Gastrocnemius medialis (tissue), 4 donors: ENCODE results near the gene ZNF782. TPM values are rescaled to one million over a fixed set of nuclear protein-coding genes. Genes with fewer than 3 reads are reported as not detected.
A peak's percentile ranks its signal among the peaks of the same experiment; 100 is the strongest.

Experiments
- ATAC-seq, 2 donors: fragments of 150-250 bp; one replicate each; pipeline ENCODE4 v1.9.1; 2016
- DNase-seq, 2 donors: peaks; one replicate each; pipeline ENCODE4 v3.0.0-alpha.2; 2019
- H3K27ac ChIP-seq, 4 donors: fragments of 200-600 bp; sonication (generic); 1 replicate in 1 of 4; 2 replicates in 3 of 4; pipeline ENCODE4 v1.5.1; 2016 to 2018; ENCODE audit warnings: mild to moderate bottlenecking in 2 of 4, moderate library complexity in 1 of 4
- H3K27me3 ChIP-seq, 3 donors: fragments of 200-600 bp; sonication (generic) in 2 of 3; 1 replicate in 1 of 3; 2 replicates in 2 of 3; pipeline versions ENCODE4 v1.5.1 to v1.6.0; 2016 to 2019; ENCODE audit warnings: mild to moderate bottlenecking in 1 of 3, moderate library complexity in 1 of 3
- H3K36me3 ChIP-seq, 2 donors: fragments of 200-600 bp; sonication (generic) in 1 of 2; one replicate each; pipeline ENCODE4 v1.5.1; 2017 to 2018
- H3K4me1 ChIP-seq, 2 donors: fragments of 200-600 bp; sonication (generic) in 1 of 2; one replicate each; pipeline ENCODE4 v1.5.1; 2016 to 2017; ENCODE audit warnings: mild to moderate bottlenecking in 2 of 2
- H3K4me3 ChIP-seq, 4 donors: fragments of 200-600 bp; sonication (generic) in 3 of 4; 1 replicate in 1 of 4; 2 replicates in 3 of 4; pipeline ENCODE4 v1.5.1; 2016 to 2019; ENCODE audit warnings: mild to moderate bottlenecking in 2 of 4
- H3K9me3 ChIP-seq, 3 donors: fragments of 200-600 bp; sonication (generic) in 2 of 3; 1 replicate in 1 of 3; 2 replicates in 2 of 3; pipeline ENCODE4 v1.5.1; 2016 to 2019
- CTCF ChIP-seq, 5 experiments: fragments of 450-650 bp in 3 of 5; fragments of 200-600 bp in 2 of 5; sonication (generic) in 2 of 5; IDR thresholded peaks in 4 of 5; conservative IDR thresholded peaks in 1 of 5; 1 replicate in 4 of 5; 2 replicates in 1 of 5; pipeline ENCODE4 v1.5.1; 2016 to 2019; ENCODE audit warnings: antibody characterized with exemption in 5 of 5, mild to moderate bottlenecking in 3 of 5, moderate library complexity in 3 of 5
- POLR2A ChIP-seq, 2 donors: fragments of 450-650 bp; IDR thresholded peaks; one replicate each; pipeline ENCODE4 v1.6.1; 2017; ENCODE audit warnings: antibody characterized with exemption in 2 of 2, mild to moderate bottlenecking in 2 of 2, moderate library complexity in 2 of 2
- in situ Hi-C, 4 donors: fragments of 200-750 bp; cut with MboI; loops; one replicate each; pipeline versions ENCODE4 v1.15.0 to v1.8.0; 2017; ENCODE audit warnings: low sequenced_read_pairs in 4 of 4
- intact Hi-C: fragments of 100-400 bp; cut with DNase I; formaldehyde crosslinking; loops from one replicate; pipeline ENCODE4 v1.15.1; 2023; ENCODE audit warnings: low total_unique reads
- total RNA-seq, 4 donors: library from RNA; depleted of rRNA; stranded (reverse); fragments of >200 nt; gene quantifications; one replicate each; pipeline versions ENCODE4 v1.1.0 to v1.2.3, GENCODE V29; 2016

Gene ZNF782
- total RNA-seq, 4 donors from 2014 or later = 4.0 to 8.4 (median 5.6) TPM

- intact Hi-C loops (no loop called here), in situ Hi-C loops (no loop called here)
- peaks cover 0 to 18% of the 10 kb centered on the region in 2 donors for H3K4me1 ChIP-seq
- no peaks in the 10 kb centered on the region for H3K27me3 ChIP-seq
- TF ChIP-seq POLR2A (IDR thresholded peaks at IDR 0.05) = no peak
- no peak for TF ChIP-seq CTCF (IDR thresholded peaks at IDR 0.05 in 4 of 5, conservative IDR thresholded peaks at IDR 0.05 in 1 of 5)
- no peak overlapping the region for H3K4me3 ChIP-seq
- H3K9me3 ChIP-seq = no peaks in the 10 kb centered on the region
- ATAC-seq (peak; percentile 71 to 76), DNase-seq (peak; percentile 11 to 61)
- H3K36me3 ChIP-seq = no peaks in the 10 kb centered on the region
- peak overlapping the region; percentile 27 to 72 (median 64) for H3K27ac ChIP-seq
Observed at GRCh38 chr9:96884443-96884842, 30.1 kb upstream of the ZNF782 start.

GRCh38 chr9:96883922-96884321, 29.6 kb upstream of the ZNF782 start:
- in situ Hi-C loops = no loop called here
- peak; percentile 93 to 95 for ATAC-seq
- Histone ChIP-seq H3K27me3 (no peaks in the 10 kb centered on the region), H3K9me3 (no peaks in the 10 kb centered on the region), H3K36me3 (no peaks in the 10 kb centered on the region), H3K4me3 (no peak overlapping the region), H3K4me1 (peaks cover 0 to 18% of the 10 kb centered on the region in 2 donors), H3K27ac (peak overlapping the region; percentile 27 to 72 (median 64))
- TF ChIP-seq CTCF (IDR thresholded peaks at IDR 0.05 in 4 of 5, conservative IDR thresholded peaks at IDR 0.05 in 1 of 5) (no peak), POLR2A (IDR thresholded peaks at IDR 0.05) (no peak)
- DNase-seq = peak; percentile 50 to 77
- intact Hi-C loops = no loop called here

GRCh38 chr9:96877269-96877668, 23.0 kb upstream of the ZNF782 start:
- in situ Hi-C loops = no loop called here

DNA sequence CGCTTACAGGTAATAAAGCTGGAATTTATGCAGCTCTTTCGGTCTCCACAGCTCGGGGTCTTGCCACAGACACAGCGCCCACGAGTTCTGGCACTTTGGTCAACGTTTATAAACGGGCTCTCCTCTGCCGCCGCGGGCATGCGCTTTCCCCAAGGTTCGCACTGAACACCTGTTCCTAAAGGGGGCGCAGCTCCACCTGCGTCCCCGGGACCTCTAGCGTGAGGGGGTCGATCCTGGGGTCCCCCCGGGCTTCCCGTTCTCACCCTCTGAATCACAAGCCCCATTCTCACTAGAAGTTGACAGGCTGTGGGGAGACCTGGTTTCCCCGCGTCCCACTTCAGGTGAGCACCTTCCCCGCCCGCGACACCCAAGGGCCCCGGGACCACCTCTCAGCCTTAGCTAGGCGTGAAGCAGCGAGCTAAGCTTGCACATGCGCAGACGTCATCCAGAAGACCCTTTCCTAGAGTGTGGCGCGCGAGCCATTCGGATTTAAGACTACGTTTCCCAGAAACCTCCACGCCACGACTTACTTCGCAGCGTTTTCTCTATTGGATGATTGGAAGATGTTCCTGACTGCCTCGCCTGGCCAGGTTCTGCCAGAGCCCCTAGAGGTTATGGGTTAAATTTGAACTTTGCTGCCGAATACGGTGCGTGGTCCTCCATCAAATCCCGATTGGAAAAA, 21.3 kb upstream of the ZNF782 start:
- Histone ChIP-seq H3K27me3 (peaks cover 18 to 31% (median 21%) of the 10 kb centered on the region in 3 donors), H3K4me1 (peaks cover 7 to 13% of the 10 kb centered on the region in 2 donors), H3K36me3 (no peaks in the 10 kb centered on the region), H3K4me3 (peak overlapping the region; percentile 58 to 68 (median 64)), H3K9me3 (no peaks in the 10 kb centered on the region), H3K27ac (peak overlapping the region; percentile 76 to 96 (median 89))
- DNase-seq (peak; percentile 58 to 74), ATAC-seq (peak; percentile 54 to 63)
- TF ChIP-seq POLR2A (IDR thresholded peaks at IDR 0.05) (no peak), CTCF (IDR thresholded peaks at IDR 0.05 in 4 of 5, conservative IDR thresholded peaks at IDR 0.05 in 1 of 5) (peak in 1 of 5 experiments; percentile 11)
- intact Hi-C loops = no loop called here
- in situ Hi-C loops = no loop called here

More at GRCh38 chr9:96877269-96877668, 23.0 kb upstream of the ZNF782 start:
- Histone ChIP-seq H3K4me3 (no peak overlapping the region), H3K27me3 (peaks cover 18 to 31% (median 21%) of the 10 kb centered on the region in 3 donors), H3K9me3 (no peaks in the 10 kb centered on the region), H3K27ac (no peak overlapping the region), H3K4me1 (peaks cover 7 to 13% of the 10 kb centered on the region in 2 donors), H3K36me3 (no peaks in the 10 kb centered on the region)
- no peak for DNase-seq
- no peak for ATAC-seq
- intact Hi-C loops = no loop called here
- TF ChIP-seq CTCF (IDR thresholded peaks at IDR 0.05 in 4 of 5, conservative IDR thresholded peaks at IDR 0.05 in 1 of 5) (no peak), POLR2A (IDR thresholded peaks at IDR 0.05) (no peak)
